ENCODE measurements around the gene CCNI2.

The CCNI2 gene

GRCh38 chr5:132772291-132773070, 25.3 kb downstream of the CCNI2 start:
- TF ChIP-seq REST (IDR thresholded peaks at IDR 0.05; ENCODE audit: insufficient read depth in 1 of 2, low read depth in 2 of 2, low read length in 2 of 2) (no peak), TAF1 (IDR thresholded peaks at IDR 0.05; ENCODE audit: borderline replicate concordance, insufficient read depth, low read length) (no peak), POLR2AphosphoS5 (IDR thresholded peaks at IDR 0.05; ENCODE audit: low read depth, low read length) (no peak), FOXP2 (optimal IDR thresholded peaks at IDR 0.05; ENCODE audit: borderline replicate concordance, extremely low read depth, extremely low read length, insufficient read depth) (no peak), SIN3A (IDR thresholded peaks at IDR 0.05; ENCODE audit: borderline replicate concordance, insufficient read depth, low read length) (no peak)

- TF ChIP-seq POLR2AphosphoS5 (IDR thresholded peaks at IDR 0.05; ENCODE audit: low read depth, low read length) (no peak), SIN3A (IDR thresholded peaks at IDR 0.05; ENCODE audit: borderline replicate concordance, insufficient read depth, low read length) (no peak), REST (IDR thresholded peaks at IDR 0.05; ENCODE audit: insufficient read depth in 1 of 2, low read depth in 2 of 2, low read length in 2 of 2) (no peak), TAF1 (IDR thresholded peaks at IDR 0.05; ENCODE audit: borderline replicate concordance, insufficient read depth, low read length) (no peak), FOXP2 (optimal IDR thresholded peaks at IDR 0.05; ENCODE audit: borderline replicate concordance, extremely low read depth, extremely low read length, insufficient read depth) (no peak)
Measured at GRCh38 chr5:132773114-132773513, 25.9 kb downstream of the CCNI2 start.

GRCh38 chr5:132773601-132774355, 26.6 kb downstream of the CCNI2 start:
- TF ChIP-seq SIN3A (IDR thresholded peaks at IDR 0.05; ENCODE audit: borderline replicate concordance, insufficient read depth, low read length) (no peak), REST (IDR thresholded peaks at IDR 0.05; ENCODE audit: insufficient read depth in 1 of 2, low read depth in 2 of 2, low read length in 2 of 2) (no peak), FOXP2 (optimal IDR thresholded peaks at IDR 0.05; ENCODE audit: borderline replicate concordance, extremely low read depth, extremely low read length, insufficient read depth) (no peak), POLR2AphosphoS5 (IDR thresholded peaks at IDR 0.05; ENCODE audit: low read depth, low read length) (no peak), TAF1 (IDR thresholded peaks at IDR 0.05; ENCODE audit: borderline replicate concordance, insufficient read depth, low read length) (no peak)

GRCh38 chr5:132774406-132774805, 27.2 kb downstream of the CCNI2 start:
- TF ChIP-seq REST (IDR thresholded peaks at IDR 0.05; ENCODE audit: insufficient read depth in 1 of 2, low read depth in 2 of 2, low read length in 2 of 2) (no peak), FOXP2 (optimal IDR thresholded peaks at IDR 0.05; ENCODE audit: borderline replicate concordance, extremely low read depth, extremely low read length, insufficient read depth) (no peak), SIN3A (IDR thresholded peaks at IDR 0.05; ENCODE audit: borderline replicate concordance, insufficient read depth, low read length) (no peak), POLR2AphosphoS5 (IDR thresholded peaks at IDR 0.05; ENCODE audit: low read depth, low read length) (no peak), TAF1 (IDR thresholded peaks at IDR 0.05; ENCODE audit: borderline replicate concordance, insufficient read depth, low read length) (no peak)
